Endothelial cell of umbilical vein (primary cell): ENCODE measurements around the gene SETMAR. TPM values are rescaled to one million over a fixed set of nuclear protein-coding genes. Genes with fewer than 3 reads are reported as not detected.
A peak's percentile ranks its signal among the peaks of the same experiment; 100 is the strongest.

Source experiments
- BruUV-seq: library from RNA; stranded (reverse); fragments of 400-500 nt; replicated peaks from 2 replicates; lab custom pipeline; 2021; lab: Mats Ljungman, UMichigan
- CTCF ChIA-PET: fragments of 300-600, 350-600 bp; sonication (Branson Sonifier 250); formaldehyde crosslinking; loops from one replicate; lab custom pipeline; 2021; ENCODE audit warnings: antibody characterized with exemption, inconsistent platforms; lab: Charles Lee
- POLR2A ChIA-PET: fragments of 300-600, 350-600 bp; sonication (Branson Sonifier 250); formaldehyde crosslinking; loops from one replicate; lab custom pipeline; 2021; ENCODE audit warnings: antibody characterized with exemption, inconsistent platforms; lab: Charles Lee
- DNase-seq: peaks from one replicate; pipeline ENCODE4 v3.0.0-alpha.2; 2011; ENCODE audit warnings: low read depth, low spot score
- FAIRE-seq: peaks from 2 replicates; lab custom pipeline; 2011; peaks lifted over from hg19 to GRCh38; lab: Jason Lieb, UNC
- H2AFZ ChIP-seq: 2 replicates; pipeline ENCODE4 v1.6.0; 2012; ENCODE audit warnings: low read depth, low read length, control low read depth, inconsistent platforms
- H3K27ac ChIP-seq: 2 replicates; pipeline ENCODE4 v1.5.1; 2011; ENCODE audit warnings: low read depth, mild to moderate bottlenecking, control low read depth, low read length, moderate library complexity; ENCODE audit not compliant: insufficient read depth
- H3K27me3 ChIP-seq, 2 experiments: 2 replicates each; pipeline versions ENCODE4 v1.6.0 to v1.6.1; 2011; ENCODE audit warnings: low read length in 2 of 2, mixed read lengths in 1 of 2; ENCODE audit not compliant: control insufficient read depth in 2 of 2, insufficient read depth in 2 of 2
- H3K36me3 ChIP-seq, 2 experiments: 2 replicates in 1 of 2; 3 replicates in 1 of 2; pipeline ENCODE4 v1.5.1; 2011; ENCODE audit warnings: low read length in 2 of 2, mild to moderate bottlenecking in 1 of 2, moderate library complexity in 1 of 2; ENCODE audit not compliant: control insufficient read depth in 2 of 2, insufficient read depth in 2 of 2; ENCODE audit errors: extremely low read depth in 1 of 2
- H3K4me1 ChIP-seq: 3 replicates; pipeline ENCODE4 v1.5.1; 2011; ENCODE audit warnings: mild to moderate bottlenecking, low read length; ENCODE audit not compliant: control insufficient read depth, insufficient read depth; ENCODE audit errors: extremely low read depth
- H3K4me2 ChIP-seq: 2 replicates; pipeline ENCODE4 v1.6.1; 2011; ENCODE audit warnings: low read length, control low read depth, mixed read lengths; ENCODE audit not compliant: insufficient read depth
- H3K4me3 ChIP-seq, 3 experiments: fragments of 200-600 bp in 1 of 3; sonication (generic), shearing (Covaris generic) in 1 of 3; replicated peaks in 1 of 3; 2 replicates each; pipeline ENCODE4 v1.5.1; 2011 to 2016; ENCODE audit warnings: control low read depth in 3 of 3, low read length in 3 of 3, mild to moderate bottlenecking in 2 of 3, inconsistent platforms in 1 of 3, low read depth in 1 of 3, moderate library complexity in 1 of 3; ENCODE audit not compliant: insufficient read depth in 1 of 3
- H3K79me2 ChIP-seq: 2 replicates; pipeline ENCODE4 v1.6.0; 2012; ENCODE audit warnings: low read length, inconsistent platforms; ENCODE audit not compliant: control insufficient read depth, insufficient read depth
- H3K9ac ChIP-seq: replicated peaks from 2 replicates; pipeline ENCODE3; 2011; ENCODE audit warnings: low read length, control low read depth; ENCODE audit not compliant: insufficient read depth; ENCODE audit errors: extremely low read depth
- H3K9me1 ChIP-seq: replicated peaks from 3 replicates; pipeline ENCODE4 v1.6.0; 2011; ENCODE audit warnings: mild to moderate bottlenecking, low read length; ENCODE audit not compliant: control insufficient read depth, insufficient read depth; ENCODE audit errors: extremely low read depth
- H3K9me3 ChIP-seq: replicated peaks from 2 replicates; pipeline ENCODE4 v1.5.1; 2012; ENCODE audit warnings: low read length, inconsistent platforms; ENCODE audit not compliant: control insufficient read depth, insufficient read depth
- H4K20me1 ChIP-seq: replicated peaks from 2 replicates; pipeline ENCODE3; 2011; ENCODE audit warnings: mild to moderate bottlenecking, low read length; ENCODE audit not compliant: control insufficient read depth, insufficient read depth; ENCODE audit errors: extremely low read depth
- EZH2 ChIP-seq: IDR thresholded peaks from 2 replicates; pipeline ENCODE4 v1.6.1; 2012; ENCODE audit warnings: borderline replicate concordance, low read depth, mild to moderate bottlenecking, moderate library complexity, low read length, inconsistent platforms; ENCODE audit not compliant: severe bottlenecking
- FOS ChIP-seq: IDR thresholded peaks from 2 replicates; pipeline ENCODE4 v1.6.1; 2011; ENCODE audit warnings: mild to moderate bottlenecking, low read length, moderate library complexity, borderline replicate concordance; ENCODE audit not compliant: insufficient read depth
- GATA2 ChIP-seq: IDR thresholded peaks from 2 replicates; pipeline ENCODE4 v1.7.0; 2011; ENCODE audit warnings: low read depth, mild to moderate bottlenecking, moderate library complexity, mixed read lengths, low read length; ENCODE audit not compliant: insufficient read length, insufficient read depth
- JUN ChIP-seq: IDR thresholded peaks from 2 replicates; pipeline ENCODE4 v1.6.1; 2011; ENCODE audit warnings: borderline replicate concordance, low read depth; ENCODE audit not compliant: insufficient read length, insufficient read depth
- MYC ChIP-seq: IDR thresholded peaks from one replicate; pipeline ENCODE4 v1.6.1; 2011; ENCODE audit warnings: mild to moderate bottlenecking, low read depth, low read length
- POLR2A ChIP-seq: IDR thresholded peaks from 2 replicates; pipeline ENCODE4 v1.6.1; 2012; ENCODE audit warnings: low read depth, mild to moderate bottlenecking, control low read depth, low read length
- POLR2AphosphoS5 ChIP-seq: IDR thresholded peaks from 2 replicates; pipeline ENCODE4 v1.6.1; 2012; ENCODE audit warnings: low read depth, mild to moderate bottlenecking, control low read depth, low read length, moderate library complexity; ENCODE audit not compliant: insufficient read depth
- dilution Hi-C: fragments of 300-500 bp; cut with MboI; formaldehyde crosslinking; loops from one replicate; pipeline ENCODE4 v1.15.0; 2019; ENCODE audit warnings: low sequenced_read_pairs; ENCODE audit not compliant: extremely low pct_ligation_motif_present
- intact Hi-C: fragments of 100-400 bp; cut with micrococcal nuclease; formaldehyde crosslinking; loops from one replicate; pipeline ENCODE4 v1.10.0; 2022
- polyA plus RNA-seq, 4 experiments: library from polyadenylated mRNA; depleted of rRNA in 3 of 4; stranded (reverse) in 3 of 4; unstranded in 1 of 4; fragments of >200 nt; gene quantifications; 2 replicates each; pipeline versions ENCODE4 v1.2.1 to v1.2.3, GENCODE V29; 2011 to 2012; ENCODE audit warnings: missing spikeins in 1 of 4
- total RNA-seq: library from RNA; stranded (reverse); gene quantifications from 2 replicates; pipeline ENCODE4 v1.2.3, GENCODE V29; 2021
- TF ChIP-seq, protein P1 (sequence below), 2 donors: IDR thresholded peaks; 1 replicate in 1 of 2; 2 replicates in 1 of 2; pipeline ENCODE4 v1.5.1; 2011; ENCODE audit warnings: low read length in 2 of 2, mild to moderate bottlenecking in 2 of 2, moderate library complexity in 2 of 2, control low read depth in 1 of 2, inconsistent platforms in 1 of 2, low read depth in 1 of 2; ENCODE audit not compliant: insufficient read depth in 1 of 2; ENCODE audit errors: extremely low read depth in 1 of 2
- TF ChIP-seq, protein P2 (sequence below): IDR thresholded peaks from 2 replicates; pipeline ENCODE4 v1.6.1; 2011; ENCODE audit not compliant: insufficient read depth, insufficient read length

SETMAR gene
- total and polyA plus RNA-seq, 2 donors (not counting 3 experiments of a cell fraction or from before 2014, with no cell fraction given), result 9.6 to 15.4 TPM

DNA sequence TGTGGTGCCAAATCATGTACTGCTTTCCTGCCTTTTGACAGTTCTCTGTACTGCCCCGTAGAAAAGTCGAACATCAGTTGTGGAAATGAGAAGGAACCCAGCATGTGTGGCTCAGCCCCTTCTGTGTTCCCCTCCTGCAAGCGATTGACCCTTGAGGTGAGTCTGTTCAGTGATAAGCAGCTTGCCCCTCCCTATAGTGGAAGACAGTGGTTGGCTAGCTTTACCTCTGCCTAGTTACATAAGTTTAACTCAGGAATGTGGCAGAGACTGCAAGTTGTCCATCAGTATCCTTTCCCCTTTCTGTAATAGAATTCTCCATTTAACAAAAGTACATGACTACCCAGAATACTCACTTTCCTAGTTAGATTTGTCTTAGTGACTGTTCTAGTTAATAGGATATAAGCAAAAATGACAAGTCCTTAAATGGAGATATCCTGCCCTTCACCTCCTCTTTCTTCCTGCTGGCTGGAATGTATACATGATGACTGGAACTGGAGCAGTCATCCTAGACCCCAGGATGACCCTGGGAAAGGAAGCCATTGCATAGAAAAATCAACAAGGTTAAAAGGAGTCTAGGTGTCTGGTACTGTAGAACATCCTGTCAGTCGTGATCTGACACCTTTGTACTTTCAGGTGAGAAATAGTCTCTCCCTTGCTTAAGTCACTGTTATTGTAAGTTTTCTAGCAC, 10.6 kb downstream of the SETMAR start:
- no peak overlapping the region for H3K9ac ChIP-seq
- CTCF ChIA-PET, result interaction anchor here (1.6 kb wide), 1 partner anchor 37 kb away, joined by 3 read pairs; no protein-coding TSS in a partner anchor
- intact Hi-C loops, result loop anchor here (1.0 kb wide), 1 partner anchor 320 kb away; no protein-coding TSS in a partner anchor
- H3K9me3 ChIP-seq, result no peaks in the 10 kb centered on the region
- no peak overlapping the region for H3K4me3 ChIP-seq
- H3K9me1 ChIP-seq, result no peaks in the 10 kb centered on the region
- POLR2A ChIA-PET, result no interaction called here
- no peak overlapping the region for H3K27ac ChIP-seq
- BruUV-seq, result TSS peak; percentile 43
- peaks cover 14% of the 10 kb centered on the region for H3K4me1 ChIP-seq
- no peaks in the 10 kb centered on the region for H3K79me2 ChIP-seq
- no peak overlapping the region for H2AFZ ChIP-seq
- no peak overlapping the region for H3K4me2 ChIP-seq
- DNase-seq (peak; percentile 43), FAIRE-seq (peak; percentile 24)
- H3K27me3 ChIP-seq, result no peaks in the 10 kb centered on the region
- TF ChIP-seq, protein P1, sequence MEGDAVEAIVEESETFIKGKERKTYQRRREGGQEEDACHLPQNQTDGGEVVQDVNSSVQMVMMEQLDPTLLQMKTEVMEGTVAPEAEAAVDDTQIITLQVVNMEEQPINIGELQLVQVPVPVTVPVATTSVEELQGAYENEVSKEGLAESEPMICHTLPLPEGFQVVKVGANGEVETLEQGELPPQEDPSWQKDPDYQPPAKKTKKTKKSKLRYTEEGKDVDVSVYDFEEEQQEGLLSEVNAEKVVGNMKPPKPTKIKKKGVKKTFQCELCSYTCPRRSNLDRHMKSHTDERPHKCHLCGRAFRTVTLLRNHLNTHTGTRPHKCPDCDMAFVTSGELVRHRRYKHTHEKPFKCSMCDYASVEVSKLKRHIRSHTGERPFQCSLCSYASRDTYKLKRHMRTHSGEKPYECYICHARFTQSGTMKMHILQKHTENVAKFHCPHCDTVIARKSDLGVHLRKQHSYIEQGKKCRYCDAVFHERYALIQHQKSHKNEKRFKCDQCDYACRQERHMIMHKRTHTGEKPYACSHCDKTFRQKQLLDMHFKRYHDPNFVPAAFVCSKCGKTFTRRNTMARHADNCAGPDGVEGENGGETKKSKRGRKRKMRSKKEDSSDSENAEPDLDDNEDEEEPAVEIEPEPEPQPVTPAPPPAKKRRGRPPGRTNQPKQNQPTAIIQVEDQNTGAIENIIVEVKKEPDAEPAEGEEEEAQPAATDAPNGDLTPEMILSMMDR (IDR thresholded peaks at IDR 0.05; ENCODE audit: extremely low read depth in 1 of 2, insufficient read depth in 1 of 2, low read depth in 1 of 2, low read length in 2 of 2), result no peak
- no peak for TF ChIP-seq MYC
- TF ChIP-seq POLR2A, result no peak
- TF ChIP-seq GATA2, result no peak
- no peak for TF ChIP-seq EZH2
- TF ChIP-seq JUN, result no peak
- TF ChIP-seq, protein P2, sequence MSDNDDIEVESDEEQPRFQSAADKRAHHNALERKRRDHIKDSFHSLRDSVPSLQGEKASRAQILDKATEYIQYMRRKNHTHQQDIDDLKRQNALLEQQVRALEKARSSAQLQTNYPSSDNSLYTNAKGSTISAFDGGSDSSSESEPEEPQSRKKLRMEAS, result no peak
- TF ChIP-seq FOS, result peak; percentile 60
- TF ChIP-seq POLR2AphosphoS5, result peak; percentile 16
- H3K36me3 ChIP-seq, result peaks cover 1 to 4% of the 10 kb centered on the region in 2 experiments
- dilution Hi-C loops, result no loop called here
- no peaks in the 10 kb centered on the region for H4K20me1 ChIP-seq
